ENCODE results near the gene PRKCD.

- TF ChIP-seq CTCF (IDR thresholded peaks at IDR 0.05) (no peak), ZFX (IDR thresholded peaks at IDR 0.05; ENCODE audit: borderline replicate concordance) (no peak)
Measured at GRCh38 chr3:53218131-53218530, 57.1 kb downstream of the PRKCD start.
